ENCODE data around the gene WEE2.
"Not testable (repeated sequence)": the region's sequence is repeated elsewhere in the genome, so short reads cannot be mapped to it uniquely, and the experiment has no call there.

Gene WEE2

DNA sequence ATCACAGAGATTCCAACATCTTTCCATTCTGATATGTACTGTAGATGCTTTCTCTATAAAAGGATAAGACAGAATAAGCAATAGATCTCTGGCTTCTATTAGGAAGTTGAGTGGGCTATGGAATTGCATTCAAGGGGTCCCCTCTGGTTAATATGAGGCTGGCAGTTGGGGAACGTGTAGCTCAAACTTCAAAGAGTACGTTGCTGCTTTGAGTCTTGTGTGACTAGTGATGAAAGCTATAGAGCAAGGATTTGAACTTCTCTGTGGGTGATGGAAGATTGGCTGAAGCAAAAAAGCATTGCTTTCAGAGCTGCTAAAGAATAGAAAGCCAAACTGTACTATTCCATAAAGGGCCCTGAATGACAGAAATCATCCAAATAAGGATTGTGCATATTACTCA is 6.4 kb downstream of the WEE2 start:
- DNase-seq (ENCODE audit: low read depth in 2 of 2) = no peak

GRCh38 chr7:141715018-141715417 is 6.9 kb downstream of the WEE2 start:
- DNase-seq (ENCODE audit: low read depth in 2 of 2) = no peak

- DNase-seq (ENCODE audit: low read depth in 2 of 2) = no peak
Measured at GRCh38 chr7:141715794-141716689, 7.9 kb downstream of the WEE2 start.

GRCh38 chr7:141717450-141717849 is 9.3 kb downstream of the WEE2 start:
- no peak for DNase-seq (ENCODE audit: low read depth in 2 of 2)

- DNase-seq (ENCODE audit: low read depth in 2 of 2) = no peak
Measured at GRCh38 chr7:141722529-141722928, 14.4 kb downstream of the WEE2 start.

GRCh38 chr7:141729020-141729419 is 20.9 kb downstream of the WEE2 start:
- DNase-seq (ENCODE audit: low read depth in 2 of 2) = no peak

DNA sequence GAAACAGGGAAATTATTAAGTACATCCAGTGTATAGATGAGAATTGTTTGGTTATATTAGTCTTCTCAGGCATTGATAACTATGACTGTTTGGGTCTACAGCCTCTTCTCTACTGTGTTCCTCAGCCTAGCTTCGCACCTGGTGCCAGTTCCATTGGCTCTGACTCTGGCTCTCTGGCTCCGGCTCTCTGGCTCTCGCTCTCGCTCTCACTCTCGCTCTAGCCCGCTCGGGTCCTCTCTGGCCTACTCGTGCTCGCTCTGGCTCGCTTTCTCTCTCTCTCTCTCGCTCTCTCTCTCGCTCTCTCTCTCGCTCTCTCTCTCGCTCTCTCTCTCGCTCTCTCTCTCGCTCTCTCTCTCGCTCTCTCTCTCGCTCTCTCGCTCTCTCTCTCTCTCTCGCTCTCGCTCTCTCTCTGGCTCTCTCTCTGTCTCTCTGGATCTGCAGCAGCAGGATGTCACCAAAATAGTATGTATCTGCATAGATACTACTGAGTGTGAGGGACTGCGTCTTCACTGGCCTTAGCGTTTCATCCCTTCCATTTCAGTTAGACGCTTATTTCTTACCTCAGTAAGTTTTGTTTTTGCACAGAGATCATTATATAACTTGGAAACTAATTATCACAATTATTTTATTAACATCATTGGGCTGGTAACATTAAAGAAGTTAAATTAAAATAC is 23.5 kb downstream of the WEE2 start:
- DNase-seq (ENCODE audit: low read depth in 2 of 2) = no peak

DNA sequence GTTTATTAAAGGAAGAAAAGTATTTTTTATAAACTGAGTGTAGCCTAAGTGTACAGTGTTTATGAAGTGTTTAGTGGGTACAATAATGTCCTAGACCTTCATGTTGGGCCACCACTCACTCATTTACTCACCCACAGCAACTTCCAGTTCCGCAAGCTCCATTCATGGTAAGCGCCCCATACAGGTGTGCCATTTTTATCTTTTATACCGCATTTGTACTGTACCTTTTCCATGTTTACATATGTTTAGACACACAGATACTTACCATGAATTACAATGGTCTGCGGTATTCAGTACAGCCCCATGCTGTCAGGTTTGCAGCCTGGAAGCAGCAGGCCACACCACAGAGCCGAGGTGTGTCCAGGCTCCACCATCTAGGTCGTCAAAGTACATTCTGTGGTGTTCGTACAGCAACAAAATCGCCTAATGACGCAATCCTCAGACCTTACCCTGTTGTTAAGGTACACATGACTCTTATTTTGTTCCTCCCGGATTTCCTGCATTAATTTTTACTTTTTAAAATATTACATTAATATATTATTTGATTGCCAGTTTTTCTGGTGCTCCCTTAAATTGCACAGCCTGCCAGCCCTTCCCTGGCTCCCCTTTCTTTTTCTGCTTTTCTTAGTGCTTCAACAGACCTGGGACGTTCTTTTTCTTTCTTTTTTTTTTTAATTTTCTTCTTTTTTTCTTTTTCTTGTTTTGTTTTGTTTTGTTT is 29.1 kb downstream of the WEE2 start:
- no peak for DNase-seq (ENCODE audit: low read depth in 2 of 2)

- DNase-seq (ENCODE audit: low read depth in 2 of 2) = peak; percentile 73 to 80
Measured at GRCh38 chr7:141737836-141738591, 29.9 kb downstream of the WEE2 start, which contains the start of gene SSBP1. SSBP1 (plus strand) TSS chr7:141738358; CDS start chr7:141739167, 809 bp downstream.

- DNase-seq (ENCODE audit: low read depth in 2 of 2) = no peak
Measured at GRCh38 chr7:141738592-141739013, 30.4 kb downstream of the WEE2 start.

GRCh38 chr7:141739250-141739649 is 31.1 kb downstream of the WEE2 start:
- no peak for DNase-seq (ENCODE audit: low read depth in 2 of 2)

DNA sequence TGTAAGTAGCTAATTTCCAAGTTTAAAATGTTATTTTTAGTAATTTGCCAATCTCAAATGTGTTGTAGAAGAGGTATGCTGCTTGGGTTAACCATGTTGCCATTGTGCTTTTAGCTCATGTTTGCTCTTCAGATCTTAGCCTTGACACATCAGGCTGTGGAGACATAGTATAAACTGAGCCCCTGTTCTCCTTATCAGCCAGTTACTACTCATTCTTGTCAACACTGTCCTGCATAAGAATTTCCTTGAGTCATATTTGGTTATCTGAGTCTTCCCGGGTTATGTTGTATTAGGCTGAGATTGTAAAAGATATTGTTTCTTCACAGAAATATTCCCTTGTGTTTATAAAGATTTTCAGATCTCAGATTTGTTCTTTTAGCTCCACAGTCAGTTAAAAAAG is 34.1 kb downstream of the WEE2 start:
- DNase-seq (ENCODE audit: low read depth in 2 of 2) = no peak

GRCh38 chr7:141744131-141744530 is 36.0 kb downstream of the WEE2 start:
- no peak for DNase-seq (ENCODE audit: low read depth in 2 of 2)

DNA sequence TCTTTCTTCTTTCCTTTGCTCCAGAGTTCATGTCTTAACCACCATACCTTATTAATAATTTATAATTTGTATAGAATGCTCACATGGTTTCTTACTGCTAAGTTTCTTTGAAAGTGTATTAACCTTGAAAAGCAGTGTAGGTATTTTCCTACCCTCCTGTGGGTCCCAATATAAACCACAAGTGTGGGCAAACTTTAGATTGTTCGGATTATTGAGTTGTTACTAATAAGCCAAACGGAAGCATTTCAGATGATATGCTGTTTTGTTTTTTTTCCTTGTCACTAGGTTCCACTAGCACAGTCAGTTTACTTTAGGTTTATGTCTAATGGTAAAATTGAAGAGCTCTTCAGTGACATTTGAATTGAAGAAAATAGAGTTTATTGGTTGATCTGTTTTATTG is 40.2 kb downstream of the WEE2 start:
- no peak for DNase-seq (ENCODE audit: low read depth in 2 of 2)

DNA sequence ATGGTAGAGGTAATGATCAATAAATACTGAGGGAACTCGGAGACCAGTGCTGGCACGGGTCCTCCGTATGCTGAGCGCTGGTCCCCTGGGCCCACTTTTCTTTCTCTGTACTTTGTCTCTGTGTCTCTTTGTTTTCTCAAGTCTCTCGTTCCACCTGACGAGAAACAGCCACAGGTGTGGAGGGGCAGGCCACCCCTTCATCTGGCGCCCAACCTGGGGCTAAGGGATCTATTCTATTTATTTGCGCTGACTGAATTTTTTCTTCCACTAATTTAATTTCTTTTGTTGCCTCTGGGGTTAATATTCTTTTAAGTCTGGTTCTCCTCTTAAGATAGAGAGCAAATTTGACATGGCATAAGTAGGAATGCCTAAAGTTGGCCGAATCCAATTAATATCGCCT is 43.8 kb downstream of the WEE2 start:
- DNase-seq (ENCODE audit: low read depth in 2 of 2) = not testable (repeated sequence)

DNA sequence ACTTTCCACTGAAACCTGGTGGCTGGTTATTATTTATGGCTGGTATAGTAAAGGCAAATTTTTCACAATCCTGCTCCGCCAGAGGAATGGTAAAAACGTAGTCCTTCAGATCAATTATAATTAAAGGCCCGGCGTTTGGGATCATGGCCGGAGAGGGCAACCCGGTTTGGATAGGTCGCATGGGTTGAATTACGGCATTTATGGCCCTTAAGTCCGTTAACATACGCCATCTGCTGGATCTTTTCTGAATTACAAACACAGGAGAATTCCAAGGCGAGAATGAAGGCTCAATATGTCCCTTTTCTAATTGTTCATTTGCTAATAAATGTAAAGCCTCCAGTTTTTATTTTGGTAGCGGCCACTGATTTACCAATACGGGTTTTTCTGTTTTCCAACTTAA is 44.5 kb downstream of the WEE2 start:
- DNase-seq (ENCODE audit: low read depth in 2 of 2) = no peak

DNA sequence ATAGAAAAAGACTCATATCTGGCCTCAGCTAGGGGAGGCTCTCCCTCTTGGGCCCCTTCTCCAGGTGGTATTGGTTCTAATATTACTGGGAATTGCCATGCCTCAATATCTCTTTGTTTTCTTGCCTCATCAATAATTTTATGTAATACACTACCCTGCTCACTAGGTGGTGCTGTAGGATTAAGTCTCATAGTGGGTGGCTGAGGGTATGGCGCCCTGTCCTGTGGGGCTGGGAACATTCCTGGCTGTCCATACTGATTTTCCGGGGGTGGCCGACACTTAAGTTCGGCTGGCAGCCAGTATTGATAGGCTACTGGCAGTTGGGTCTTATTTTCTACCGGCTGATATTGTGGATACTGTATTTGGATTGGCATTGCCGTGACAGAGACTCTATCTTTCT is 46.8 kb downstream of the WEE2 start:
- no peak for DNase-seq (ENCODE audit: low read depth in 2 of 2)

DNA sequence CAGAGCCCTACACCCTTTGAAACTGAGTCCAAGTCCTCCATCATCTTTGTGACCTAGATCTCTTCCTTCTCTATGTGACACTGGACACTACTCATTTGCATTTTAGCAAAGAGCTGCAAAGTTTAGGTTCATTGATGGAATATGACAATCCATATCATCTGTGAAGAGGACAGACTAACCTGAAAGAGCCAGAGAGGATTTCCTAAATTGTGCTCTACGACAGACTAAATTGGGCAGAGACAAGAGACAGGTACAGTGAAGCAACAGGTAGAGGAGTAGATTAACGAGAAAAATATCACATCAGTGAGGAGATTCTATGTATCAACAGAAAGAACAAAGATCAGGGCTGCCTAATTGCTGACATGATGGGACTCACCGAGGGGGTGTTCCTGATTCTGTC is 55.6 kb downstream of the WEE2 start, which contains the start of gene TAS2R3:
Gene TAS2R3 (plus strand): TSS at position 301 of the 400 bp plus-strand sequence. CDS start 62 bp downstream, at position 363.
- no peak for DNase-seq (ENCODE audit: low read depth in 2 of 2)

DNA sequence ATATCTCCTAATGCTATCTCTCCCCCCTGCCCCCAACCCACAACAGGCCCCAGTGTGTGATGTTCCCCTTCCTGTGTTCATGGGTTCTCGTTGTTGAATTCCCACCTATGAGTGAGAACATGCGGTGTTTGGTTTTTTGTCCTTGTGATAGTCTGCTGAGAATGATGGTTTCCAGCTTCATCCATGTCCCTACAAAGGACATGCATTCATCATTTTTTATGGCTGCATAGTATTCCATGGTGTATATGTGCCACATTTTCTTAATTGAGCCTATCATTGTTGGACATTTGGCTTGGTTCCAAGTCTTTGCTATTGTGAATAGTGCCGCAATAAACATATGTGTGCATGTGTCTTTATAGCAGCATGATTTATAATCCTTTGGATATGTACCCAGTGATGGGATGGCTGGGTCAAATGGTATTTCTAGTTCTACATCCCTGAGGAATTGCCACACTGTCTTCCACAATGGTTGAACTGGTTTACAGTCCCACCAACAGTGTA is 62.0 kb downstream of the WEE2 start:
- DNase-seq (ENCODE audit: low read depth in 2 of 2) = not testable (repeated sequence)

- no peak for DNase-seq (ENCODE audit: low read depth in 2 of 2)
Measured at GRCh38 chr7:141776374-141776773, 68.2 kb downstream of the WEE2 start, which contains the start of gene TAS2R4. TAS2R4 (plus strand) TSS chr7:141776674; CDS start chr7:141778489, 1,815 bp downstream.

Data from stimulated activated CD8-positive, alpha-beta memory T cell treated with anti-CD3 and anti-CD28 coated beads, Interleukin-2, amount 100 ng/mL, for 1 hour (primary cell).